Activated naive CD8-positive, alpha-beta T cell treated with anti-CD3 and anti-CD28 coated beads, Interleukin-2, amount 10 ng/mL, durations not matched to agents 7 days and 5 days (primary cell): ENCODE data around the gene SLC24A3. TPM values are rescaled to one million over a fixed set of nuclear protein-coding genes. Genes with fewer than 3 reads are reported as not detected.

Experiments
- ATAC-seq: fragments of 150-1000 bp; cut with Tn5 transposase; one replicate; pipeline ENCODE4 v1.10.0; 2021; ENCODE audit warnings: low read depth, moderate library complexity
- POLR2A ChIA-PET: fragments of 350-600 bp; sonication (Branson Sonifier 250); formaldehyde crosslinking; loops from one replicate; lab custom pipeline; 2021; ENCODE audit warnings: antibody characterized with exemption; lab: Charles Lee
- DNase-seq: peaks from one replicate; pipeline ENCODE4 v3.0.0; 2021
- H3K27ac Mint-ChIP-seq: one replicate; pipeline ENCODE4 v1.8.0; 2022; ENCODE audit warnings: mild to moderate bottlenecking, mixed read lengths
- H3K27me3 Mint-ChIP-seq: one replicate; pipeline ENCODE4 v1.8.0; 2022; ENCODE audit warnings: mild to moderate bottlenecking, moderate library complexity, mixed read lengths
- H3K36me3 Mint-ChIP-seq: one replicate; pipeline ENCODE4 v1.8.0; 2021; ENCODE audit warnings: mild to moderate bottlenecking, mixed read lengths
- H3K4me1 Mint-ChIP-seq: one replicate; pipeline ENCODE4 v1.8.0; 2021; ENCODE audit warnings: mixed read lengths
- H3K4me3 Mint-ChIP-seq: one replicate; pipeline ENCODE4 v1.8.0; 2022; ENCODE audit warnings: mild to moderate bottlenecking, moderate library complexity, mixed read lengths
- H3K9me3 Mint-ChIP-seq: one replicate; pipeline ENCODE4 v1.8.0; 2021; ENCODE audit warnings: mixed read lengths
- total RNA-seq, 2 experiments: library from RNA; stranded (reverse); gene quantifications; one replicate each; pipeline ENCODE4 v1.2.3, GENCODE V29; 2021

Gene SLC24A3
- total RNA-seq, 2 experiments from 2014 or later: not detected

- ATAC-seq: no peak
- Mint-ChIP-seq H3K27me3 (peaks cover 7% of the 10 kb centered on the region), H3K4me1 (no peaks in the 10 kb centered on the region), H3K9me3 (no peaks in the 10 kb centered on the region), H3K4me3 (no peak overlapping the region), H3K27ac (no peak overlapping the region), H3K36me3 (no peaks in the 10 kb centered on the region)
- DNase-seq: no peak
- POLR2A ChIA-PET: no interaction called here
These were observed 76.2 kb downstream of the SLC24A3 start for GRCh38 chr20:19288636-19289035.

- H3K36me3 Mint-ChIP-seq: no peaks in the 10 kb centered on the region
- H3K27me3 Mint-ChIP-seq: peaks cover 7% of the 10 kb centered on the region
- H3K27ac Mint-ChIP-seq: no peak overlapping the region
- DNase-seq (no peak), ATAC-seq (no peak)
- POLR2A ChIA-PET: no interaction called here
- H3K4me1 Mint-ChIP-seq: no peaks in the 10 kb centered on the region
- H3K9me3 Mint-ChIP-seq: no peaks in the 10 kb centered on the region
- H3K4me3 Mint-ChIP-seq: no peak overlapping the region
These were observed 77.0 kb downstream of the SLC24A3 start for GRCh38 chr20:19289451-19289850.

GRCh38 chr20:19291024-19291817 lies 78.8 kb downstream of the SLC24A3 start:
- H3K27ac Mint-ChIP-seq: no peak overlapping the region
- POLR2A ChIA-PET: no interaction called here

GRCh38 chr20:19291818-19292132 lies 79.3 kb downstream of the SLC24A3 start:
- no peak overlapping the region for H3K4me3 Mint-ChIP-seq
- H3K27ac Mint-ChIP-seq: no peak overlapping the region
- POLR2A ChIA-PET: no interaction called here
- no peak for ATAC-seq
- no peaks in the 10 kb centered on the region for H3K36me3 Mint-ChIP-seq
- no peak for DNase-seq
- H3K27me3 Mint-ChIP-seq: peaks cover 4% of the 10 kb centered on the region
- no peaks in the 10 kb centered on the region for H3K4me1 Mint-ChIP-seq
- no peaks in the 10 kb centered on the region for H3K9me3 Mint-ChIP-seq

More at GRCh38 chr20:19291024-19291817, 78.8 kb downstream of the SLC24A3 start:
- H3K36me3 Mint-ChIP-seq: no peaks in the 10 kb centered on the region
- H3K4me1 Mint-ChIP-seq: no peaks in the 10 kb centered on the region
- no peak overlapping the region for H3K4me3 Mint-ChIP-seq
- H3K27me3 Mint-ChIP-seq: peaks cover 7% of the 10 kb centered on the region
- H3K9me3 Mint-ChIP-seq: no peaks in the 10 kb centered on the region
- no peak for DNase-seq
- ATAC-seq: no peak

- no peak for DNase-seq
- Mint-ChIP-seq H3K27ac (no peak overlapping the region), H3K27me3 (peaks cover 4% of the 10 kb centered on the region), H3K36me3 (no peaks in the 10 kb centered on the region), H3K4me3 (no peak overlapping the region), H3K9me3 (no peaks in the 10 kb centered on the region), H3K4me1 (no peaks in the 10 kb centered on the region)
- POLR2A ChIA-PET: no interaction called here
- ATAC-seq: no peak
These were observed 79.8 kb downstream of the SLC24A3 start for GRCh38 chr20:19292254-19292653.

GRCh38 chr20:19295076-19295475 lies 82.6 kb downstream of the SLC24A3 start:
- Mint-ChIP-seq H3K9me3 (peaks cover 3% of the 10 kb centered on the region), H3K4me1 (no peaks in the 10 kb centered on the region), H3K36me3 (no peaks in the 10 kb centered on the region), H3K27me3 (peaks cover 7% of the 10 kb centered on the region), H3K27ac (no peak overlapping the region), H3K4me3 (no peak overlapping the region)
- no peak for DNase-seq
- POLR2A ChIA-PET: no interaction called here
- no peak for ATAC-seq

- H3K36me3 Mint-ChIP-seq: no peaks in the 10 kb centered on the region
- peaks cover 9% of the 10 kb centered on the region for H3K27me3 Mint-ChIP-seq
- no peak overlapping the region for H3K4me3 Mint-ChIP-seq
- H3K9me3 Mint-ChIP-seq: peaks cover 3% of the 10 kb centered on the region
- H3K27ac Mint-ChIP-seq: no peak overlapping the region
- POLR2A ChIA-PET: no interaction called here
- ATAC-seq (no peak), DNase-seq (no peak)
- H3K4me1 Mint-ChIP-seq: no peaks in the 10 kb centered on the region
These were observed 86.2 kb downstream of the SLC24A3 start for GRCh38 chr20:19298652-19299051.

GRCh38 chr20:19300395-19300794 lies 88.0 kb downstream of the SLC24A3 start:
- H3K4me3 Mint-ChIP-seq: no peak overlapping the region
- H3K27me3 Mint-ChIP-seq: peaks cover 6% of the 10 kb centered on the region
- H3K4me1 Mint-ChIP-seq: no peaks in the 10 kb centered on the region
- peaks cover 3% of the 10 kb centered on the region for H3K9me3 Mint-ChIP-seq
- H3K27ac Mint-ChIP-seq: no peak overlapping the region
- DNase-seq (no peak), ATAC-seq (no peak)
- POLR2A ChIA-PET: no interaction called here
- no peaks in the 10 kb centered on the region for H3K36me3 Mint-ChIP-seq

- POLR2A ChIA-PET: no interaction called here
- H3K4me3 Mint-ChIP-seq: no peak overlapping the region
- no peak overlapping the region for H3K27ac Mint-ChIP-seq
- no peaks in the 10 kb centered on the region for H3K36me3 Mint-ChIP-seq
- peaks cover 3% of the 10 kb centered on the region for H3K9me3 Mint-ChIP-seq
- no peak for ATAC-seq
- H3K27me3 Mint-ChIP-seq: peaks cover 5% of the 10 kb centered on the region
- DNase-seq: no peak
- no peaks in the 10 kb centered on the region for H3K4me1 Mint-ChIP-seq
These were observed 88.7 kb downstream of the SLC24A3 start for GRCh38 chr20:19301142-19301541.

- no peaks in the 10 kb centered on the region for H3K4me1 Mint-ChIP-seq
- H3K9me3 Mint-ChIP-seq: peaks cover 3% of the 10 kb centered on the region
- no peaks in the 10 kb centered on the region for H3K36me3 Mint-ChIP-seq
- DNase-seq: no peak
- no peak overlapping the region for H3K27ac Mint-ChIP-seq
- POLR2A ChIA-PET: no interaction called here
- ATAC-seq: no peak
- H3K4me3 Mint-ChIP-seq: no peak overlapping the region
- peaks cover 5% of the 10 kb centered on the region for H3K27me3 Mint-ChIP-seq
These were observed 89.4 kb downstream of the SLC24A3 start for GRCh38 chr20:19301843-19302242.

- Mint-ChIP-seq H3K27me3 (peaks cover 7% of the 10 kb centered on the region), H3K4me3 (no peak overlapping the region), H3K9me3 (peaks cover 3% of the 10 kb centered on the region), H3K4me1 (no peaks in the 10 kb centered on the region), H3K36me3 (no peaks in the 10 kb centered on the region), H3K27ac (no peak overlapping the region)
- ATAC-seq: no peak
- POLR2A ChIA-PET: no interaction called here
- DNase-seq: no peak
These were observed 90.3 kb downstream of the SLC24A3 start for GRCh38 chr20:19302714-19303113.

GRCh38 chr20:19304389-19304788 lies 91.9 kb downstream of the SLC24A3 start:
- peaks cover 5% of the 10 kb centered on the region for H3K27me3 Mint-ChIP-seq
- H3K27ac Mint-ChIP-seq: no peak overlapping the region
- POLR2A ChIA-PET: no interaction called here
- H3K4me3 Mint-ChIP-seq: no peak overlapping the region
- DNase-seq: no peak
- H3K9me3 Mint-ChIP-seq: no peaks in the 10 kb centered on the region
- no peak for ATAC-seq
- H3K36me3 Mint-ChIP-seq: no peaks in the 10 kb centered on the region
- no peaks in the 10 kb centered on the region for H3K4me1 Mint-ChIP-seq

GRCh38 chr20:19304886-19305415 lies 92.5 kb downstream of the SLC24A3 start:
- POLR2A ChIA-PET: no interaction called here
- ATAC-seq: no peak
- Mint-ChIP-seq H3K4me1 (no peaks in the 10 kb centered on the region), H3K27ac (no peak overlapping the region), H3K27me3 (peaks cover 5% of the 10 kb centered on the region), H3K9me3 (no peaks in the 10 kb centered on the region), H3K4me3 (no peak overlapping the region), H3K36me3 (no peaks in the 10 kb centered on the region)
- no peak for DNase-seq

GRCh38 chr20:19308146-19308545 lies 95.7 kb downstream of the SLC24A3 start:
- Mint-ChIP-seq H3K36me3 (no peaks in the 10 kb centered on the region), H3K27ac (no peak overlapping the region), H3K4me1 (no peaks in the 10 kb centered on the region), H3K4me3 (no peak overlapping the region), H3K9me3 (no peaks in the 10 kb centered on the region), H3K27me3 (peaks cover 5% of the 10 kb centered on the region)
- POLR2A ChIA-PET: no interaction called here
- DNase-seq (no peak), ATAC-seq (no peak)
